ENCODE measurements around the gene TBL1X. TPM values are rescaled to one million over a fixed set of nuclear protein-coding genes. Genes with fewer than 3 reads are reported as not detected.
"Not testable (repeated sequence)": the region's sequence is repeated elsewhere in the genome, so short reads cannot be mapped to it uniquely, and the experiment has no call there.

Gene TBL1X
- total RNA-seq, 1 donor from 2014 or later, result 20.0 TPM

- Mint-ChIP-seq H3K4me1 (peaks cover 29% of the 10 kb centered on the region), H3K27ac (no peak overlapping the region), H3K27me3 (peaks cover 3% of the 10 kb centered on the region), H3K4me3 (peak overlapping the region; percentile 85), H3K36me3 (ENCODE audit: low read depth) (peaks cover 20% of the 10 kb centered on the region), H3K9me3 (no peaks in the 10 kb centered on the region)
- DNase-seq, result no peak
- intact Hi-C loops (cut with micrococcal nuclease), result loop anchor here (10.0 kb wide), 1 partner anchor 238 kb away; no protein-coding TSS in a partner anchor
These were observed 2.3 kb downstream of the TBL1X start for GRCh38 chrX:9467146-9467545.

DNA sequence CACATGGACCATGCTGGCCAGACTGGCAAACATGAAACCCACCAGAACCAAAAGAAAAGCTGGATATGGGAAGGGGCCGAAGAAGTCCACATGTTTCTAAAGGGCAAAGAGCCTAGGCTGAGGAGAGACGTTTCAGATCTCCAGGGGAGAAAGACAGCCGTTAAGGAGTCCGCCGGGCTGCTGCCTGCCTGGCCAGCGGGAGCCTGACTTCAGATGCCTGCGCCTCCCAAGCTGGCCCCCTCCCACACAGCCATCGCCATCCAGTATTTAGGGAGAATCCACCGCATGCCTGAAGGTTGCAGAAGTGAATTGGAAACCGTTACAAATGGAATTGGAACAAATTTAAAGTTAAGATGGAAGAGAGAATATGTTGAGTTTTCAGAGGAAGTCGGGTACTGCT is 2.9 kb downstream of the TBL1X start:
- Mint-ChIP-seq H3K36me3 (ENCODE audit: low read depth) (peaks cover 20% of the 10 kb centered on the region), H3K9me3 (no peaks in the 10 kb centered on the region), H3K4me1 (peaks cover 23% of the 10 kb centered on the region), H3K27ac (peak overlapping the region; percentile 71), H3K4me3 (peak overlapping the region; percentile 85), H3K27me3 (peaks cover 3% of the 10 kb centered on the region)
- DNase-seq, result no peak
- intact Hi-C loops (cut with micrococcal nuclease), result loop anchor here (10.0 kb wide), 1 partner anchor 237 kb away; no protein-coding TSS in a partner anchor

DNA sequence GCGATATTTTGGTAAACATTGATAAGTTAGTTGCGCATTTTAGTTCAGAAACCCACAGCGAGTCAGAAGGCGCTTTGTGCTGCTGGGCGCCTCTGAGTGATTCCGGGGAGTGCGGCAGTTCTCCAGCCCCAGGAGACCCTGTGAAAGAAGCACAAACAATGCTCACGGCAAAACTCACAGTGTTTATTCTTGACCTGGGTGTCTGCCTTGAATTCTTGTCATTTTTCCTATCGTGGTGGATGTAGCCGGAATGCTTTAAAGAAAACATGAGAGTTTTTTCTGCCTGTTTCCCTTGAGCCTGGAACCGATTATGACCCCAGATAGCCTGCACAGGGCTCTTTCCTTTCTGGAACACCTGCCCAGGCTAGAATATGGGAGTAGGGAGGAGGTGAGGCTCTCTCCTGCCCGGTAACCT is 6.7 kb downstream of the TBL1X start:
- intact Hi-C loops (cut with micrococcal nuclease), result no loop called here
- Mint-ChIP-seq H3K36me3 (ENCODE audit: low read depth) (peaks cover 36% of the 10 kb centered on the region), H3K4me3 (no peak overlapping the region), H3K27ac (no peak overlapping the region), H3K27me3 (no peaks in the 10 kb centered on the region), H3K9me3 (no peaks in the 10 kb centered on the region), H3K4me1 (peaks cover 20% of the 10 kb centered on the region)
- no peak for DNase-seq

- no peaks in the 10 kb centered on the region for H3K27me3 Mint-ChIP-seq
- no peak overlapping the region for H3K27ac Mint-ChIP-seq
- H3K4me3 Mint-ChIP-seq, result no peak overlapping the region
- H3K36me3 Mint-ChIP-seq (ENCODE audit: low read depth), result peaks cover 35% of the 10 kb centered on the region
- H3K4me1 Mint-ChIP-seq, result peaks cover 13% of the 10 kb centered on the region
- no peak for DNase-seq
- intact Hi-C loops (cut with micrococcal nuclease), result no loop called here
- no peaks in the 10 kb centered on the region for H3K9me3 Mint-ChIP-seq
These were observed 8.8 kb downstream of the TBL1X start for GRCh38 chrX:9473708-9474107.

DNA sequence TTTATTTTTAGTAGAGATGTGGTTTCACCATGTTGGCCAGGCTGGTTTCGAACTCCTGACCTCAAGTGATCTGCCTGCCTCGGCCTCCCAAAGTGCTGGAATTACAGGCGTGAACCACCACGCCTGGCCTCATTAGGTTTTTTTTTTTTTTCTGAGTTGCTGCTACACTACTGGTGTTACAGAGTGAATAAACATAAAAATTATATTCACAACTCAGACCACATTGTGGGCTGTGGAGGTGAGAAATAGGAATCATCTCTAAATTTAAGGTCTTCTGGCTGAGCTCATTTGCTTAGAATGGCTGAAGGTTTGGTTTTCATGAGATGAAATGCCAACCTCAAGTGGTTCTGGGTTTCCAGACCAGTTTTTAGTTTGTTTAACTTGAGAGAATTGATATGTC is 10.6 kb downstream of the TBL1X start:
- not testable (repeated sequence) for H3K27ac Mint-ChIP-seq

DNA sequence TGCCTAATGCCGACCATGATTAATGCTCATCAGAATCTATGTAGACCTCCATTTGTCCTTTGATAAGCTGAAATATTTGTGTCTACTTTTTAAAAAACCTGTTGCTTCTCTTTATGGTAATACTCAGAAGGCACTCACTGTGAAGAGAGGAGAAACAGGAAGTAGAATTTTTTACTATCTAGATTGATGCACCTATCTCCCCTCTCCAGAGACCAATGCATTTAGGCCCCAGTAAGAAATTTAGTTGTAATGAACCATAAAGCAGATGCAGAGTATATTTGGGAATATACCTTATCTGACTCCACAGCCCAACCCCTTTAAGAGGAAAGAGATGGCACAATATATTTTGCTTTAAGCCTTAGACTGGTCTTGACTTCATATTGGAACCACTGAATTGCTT is 11.1 kb downstream of the TBL1X start:
- H3K27ac Mint-ChIP-seq, result no peak overlapping the region
- peaks cover 41% of the 10 kb centered on the region for H3K36me3 Mint-ChIP-seq (ENCODE audit: low read depth)
- H3K4me1 Mint-ChIP-seq, result peaks cover 9% of the 10 kb centered on the region
- no peak for DNase-seq
- H3K4me3 Mint-ChIP-seq, result no peak overlapping the region
- no peaks in the 10 kb centered on the region for H3K27me3 Mint-ChIP-seq
- H3K9me3 Mint-ChIP-seq, result no peaks in the 10 kb centered on the region
- intact Hi-C loops (cut with micrococcal nuclease), result no loop called here

More for the DNA sequence above, 10.6 kb downstream of the TBL1X start:
- H3K27me3 Mint-ChIP-seq; H3K4me1 Mint-ChIP-seq; intact Hi-C loops (cut with micrococcal nuclease); H3K9me3 Mint-ChIP-seq; DNase-seq; H3K4me3 Mint-ChIP-seq: not testable (repeated sequence)
- peaks cover 40% of the 10 kb centered on the region for H3K36me3 Mint-ChIP-seq (ENCODE audit: low read depth)

- Mint-ChIP-seq H3K4me3 (no peak overlapping the region), H3K4me1 (peaks cover 9% of the 10 kb centered on the region), H3K36me3 (ENCODE audit: low read depth) (peaks cover 36% of the 10 kb centered on the region), H3K27ac (no peak overlapping the region), H3K27me3 (no peaks in the 10 kb centered on the region), H3K9me3 (no peaks in the 10 kb centered on the region)
- intact Hi-C loops (cut with micrococcal nuclease), result no loop called here
- no peak for DNase-seq
These were observed 12.1 kb downstream of the TBL1X start for GRCh38 chrX:9476810-9477575.

GRCh38 chrX:9482408-9482807 is 17.6 kb downstream of the TBL1X start:
- intact Hi-C loops (cut with micrococcal nuclease), result no loop called here
- no peaks in the 10 kb centered on the region for H3K9me3 Mint-ChIP-seq
- no peak for DNase-seq

GRCh38 chrX:9482837-9483236 is 18.0 kb downstream of the TBL1X start:
- no peaks in the 10 kb centered on the region for H3K27me3 Mint-ChIP-seq
- H3K4me3 Mint-ChIP-seq, result no peak overlapping the region
- no peaks in the 10 kb centered on the region for H3K9me3 Mint-ChIP-seq
- peaks cover 39% of the 10 kb centered on the region for H3K36me3 Mint-ChIP-seq (ENCODE audit: low read depth)
- intact Hi-C loops (cut with micrococcal nuclease), result no loop called here
- no peaks in the 10 kb centered on the region for H3K4me1 Mint-ChIP-seq
- no peak overlapping the region for H3K27ac Mint-ChIP-seq
- DNase-seq, result no peak

More at GRCh38 chrX:9482408-9482807, 17.6 kb downstream of the TBL1X start:
- no peaks in the 10 kb centered on the region for H3K27me3 Mint-ChIP-seq
- H3K4me1 Mint-ChIP-seq, result no peaks in the 10 kb centered on the region
- no peak overlapping the region for H3K4me3 Mint-ChIP-seq
- no peak overlapping the region for H3K27ac Mint-ChIP-seq
- H3K36me3 Mint-ChIP-seq (ENCODE audit: low read depth), result peaks cover 40% of the 10 kb centered on the region

GRCh38 chrX:9483376-9483775 is 18.5 kb downstream of the TBL1X start:
- no peaks in the 10 kb centered on the region for H3K4me1 Mint-ChIP-seq
- no peaks in the 10 kb centered on the region for H3K9me3 Mint-ChIP-seq
- DNase-seq, result no peak
- H3K27me3 Mint-ChIP-seq, result no peaks in the 10 kb centered on the region
- peaks cover 38% of the 10 kb centered on the region for H3K36me3 Mint-ChIP-seq (ENCODE audit: low read depth)
- intact Hi-C loops (cut with micrococcal nuclease), result no loop called here
- H3K4me3 Mint-ChIP-seq, result no peak overlapping the region
- H3K27ac Mint-ChIP-seq, result no peak overlapping the region

- Mint-ChIP-seq H3K4me1 (no peaks in the 10 kb centered on the region), H3K36me3 (ENCODE audit: low read depth) (peaks cover 26% of the 10 kb centered on the region), H3K27me3 (no peaks in the 10 kb centered on the region), H3K27ac (no peak overlapping the region), H3K9me3 (no peaks in the 10 kb centered on the region), H3K4me3 (no peak overlapping the region)
- DNase-seq, result no peak
- intact Hi-C loops (cut with micrococcal nuclease), result no loop called here
These were observed 22.0 kb downstream of the TBL1X start for GRCh38 chrX:9486786-9487387.

DNA sequence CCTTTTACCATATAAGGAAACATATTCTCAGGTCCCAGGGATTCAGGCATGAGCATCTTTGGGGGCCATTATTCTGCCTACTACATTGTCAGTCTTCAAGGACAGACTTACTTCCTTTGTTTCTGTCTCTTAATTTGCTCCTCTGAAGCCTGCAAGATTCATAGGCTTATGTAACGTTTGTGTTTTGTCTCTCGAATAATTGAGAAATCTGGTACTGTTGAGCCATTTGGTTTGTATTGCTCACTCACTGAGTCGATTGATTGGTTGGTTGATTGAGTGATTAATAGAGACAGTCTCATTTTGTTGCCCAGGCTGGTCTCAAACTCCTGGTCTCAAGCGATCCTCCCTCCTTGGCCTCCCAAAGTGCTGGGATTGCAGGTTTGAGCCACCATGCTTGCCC is 23.7 kb downstream of the TBL1X start:
- H3K27ac Mint-ChIP-seq, result no peak overlapping the region
- H3K9me3 Mint-ChIP-seq, result no peaks in the 10 kb centered on the region
- no peaks in the 10 kb centered on the region for H3K27me3 Mint-ChIP-seq
- H3K4me1 Mint-ChIP-seq, result no peaks in the 10 kb centered on the region
- no peak for DNase-seq
- no peak overlapping the region for H3K4me3 Mint-ChIP-seq
- intact Hi-C loops (cut with micrococcal nuclease), result no loop called here
- peaks cover 19% of the 10 kb centered on the region for H3K36me3 Mint-ChIP-seq (ENCODE audit: low read depth)

DNA sequence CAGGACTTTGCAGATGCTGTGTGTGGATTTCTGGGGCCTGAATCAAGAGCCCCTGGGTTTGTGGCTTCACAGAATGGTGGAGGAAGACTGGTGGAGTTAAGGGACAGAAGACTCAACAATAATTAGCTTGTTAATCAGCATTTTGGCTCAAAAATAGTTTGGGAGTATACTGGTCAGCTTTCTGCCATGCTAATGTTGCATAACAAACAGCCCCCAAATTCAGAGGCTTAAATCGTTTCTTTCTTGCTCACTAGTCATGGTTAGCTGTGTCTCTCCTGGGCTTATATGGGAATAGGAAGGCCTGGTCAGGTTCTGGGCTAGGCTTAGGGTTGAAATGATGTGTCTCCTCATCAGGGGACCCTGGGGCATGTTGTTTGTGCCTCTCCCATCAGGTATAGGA is 24.4 kb downstream of the TBL1X start:
- Mint-ChIP-seq H3K36me3 (ENCODE audit: low read depth) (peaks cover 15% of the 10 kb centered on the region), H3K9me3 (no peaks in the 10 kb centered on the region), H3K27me3 (no peaks in the 10 kb centered on the region), H3K27ac (no peak overlapping the region), H3K4me1 (no peaks in the 10 kb centered on the region), H3K4me3 (no peak overlapping the region)
- intact Hi-C loops (cut with micrococcal nuclease), result no loop called here
- DNase-seq, result no peak

- Mint-ChIP-seq H3K4me3 (no peak overlapping the region), H3K27ac (no peak overlapping the region), H3K4me1 (peaks cover 6% of the 10 kb centered on the region), H3K27me3 (no peaks in the 10 kb centered on the region), H3K36me3 (ENCODE audit: low read depth) (peaks cover 12% of the 10 kb centered on the region), H3K9me3 (no peaks in the 10 kb centered on the region)
- DNase-seq, result no peak
- intact Hi-C loops (cut with micrococcal nuclease), result no loop called here
These were observed 28.0 kb downstream of the TBL1X start for GRCh38 chrX:9492901-9493300.
